MCF 10A (cell line): ENCODE data around the gene VWF. TPM values are rescaled to one million over a fixed set of nuclear protein-coding genes. Genes with fewer than 3 reads are reported as not detected.

Source experiments
- BruUV-seq: library from RNA; stranded (reverse); fragments of 400-500 nt; replicated peaks from 2 replicates; lab custom pipeline; 2021; lab: Mats Ljungman, UMichigan
- CTCF ChIA-PET: fragments of 300-600 bp; sonication (Branson Sonifier 250); formaldehyde crosslinking; extraction: SDS; loops from one replicate; lab custom pipeline; 2021; ENCODE audit warnings: antibody characterized with exemption, inconsistent platforms; lab: Yijun Ruan, JAX
- POLR2A ChIA-PET: fragments of 300-600, 350-650 bp; sonication (Branson Sonifier 250); formaldehyde crosslinking; extraction: SDS; loops from one replicate; lab custom pipeline; 2020; ENCODE audit warnings: antibody characterized with exemption, inconsistent platforms; lab: Yijun Ruan, JAX
- DNase-seq: peaks from one replicate; pipeline ENCODE4 v3.0.0-alpha.2; 2018; ENCODE audit not compliant: unreplicated experiment
- H3K27ac Mint-ChIP-seq: one replicate; pipeline ENCODE4 v1.8.0; 2022; ENCODE audit warnings: mild to moderate bottlenecking, low read depth, mixed read lengths; ENCODE audit not compliant: unreplicated experiment
- H3K27me3 Mint-ChIP-seq: one replicate; pipeline ENCODE4 v1.8.0; 2022; ENCODE audit warnings: mixed read lengths; ENCODE audit not compliant: insufficient read depth, unreplicated experiment
- H3K36me3 Mint-ChIP-seq: one replicate; pipeline ENCODE4 v1.8.0; 2022; ENCODE audit warnings: mild to moderate bottlenecking, moderate library complexity, mixed read lengths; ENCODE audit not compliant: insufficient read depth, unreplicated experiment
- H3K4me1 Mint-ChIP-seq: one replicate; pipeline ENCODE4 v1.8.0; 2022; ENCODE audit warnings: mixed read lengths; ENCODE audit not compliant: insufficient read depth, unreplicated experiment
- H3K4me3 Mint-ChIP-seq: one replicate; pipeline ENCODE4 v1.8.0; 2022; ENCODE audit warnings: mild to moderate bottlenecking, moderate library complexity, mixed read lengths; ENCODE audit not compliant: unreplicated experiment
- H3K9me3 Mint-ChIP-seq: one replicate; pipeline ENCODE4 v1.8.0; 2022; ENCODE audit warnings: mixed read lengths; ENCODE audit not compliant: unreplicated experiment
- intact Hi-C: fragments of 100-400 bp; cut with micrococcal nuclease; formaldehyde crosslinking; loops from 2 replicates; pipeline ENCODE4 v1.14.1; 2022
- total RNA-seq: library from RNA; stranded (reverse); gene quantifications from 2 replicates; pipeline ENCODE4 v1.2.3, GENCODE V29; 2022
- TF ChIP-seq, protein P1 (sequence below): fragments of 200-600 bp; IDR thresholded peaks from one replicate; pipeline ENCODE4 v1.8.0; 2022; ENCODE audit warnings: antibody characterized with exemption, mild to moderate bottlenecking; ENCODE audit not compliant: unreplicated experiment

The VWF gene
- total RNA-seq, 1 experiment from 2014 or later, result not detected

DNA sequence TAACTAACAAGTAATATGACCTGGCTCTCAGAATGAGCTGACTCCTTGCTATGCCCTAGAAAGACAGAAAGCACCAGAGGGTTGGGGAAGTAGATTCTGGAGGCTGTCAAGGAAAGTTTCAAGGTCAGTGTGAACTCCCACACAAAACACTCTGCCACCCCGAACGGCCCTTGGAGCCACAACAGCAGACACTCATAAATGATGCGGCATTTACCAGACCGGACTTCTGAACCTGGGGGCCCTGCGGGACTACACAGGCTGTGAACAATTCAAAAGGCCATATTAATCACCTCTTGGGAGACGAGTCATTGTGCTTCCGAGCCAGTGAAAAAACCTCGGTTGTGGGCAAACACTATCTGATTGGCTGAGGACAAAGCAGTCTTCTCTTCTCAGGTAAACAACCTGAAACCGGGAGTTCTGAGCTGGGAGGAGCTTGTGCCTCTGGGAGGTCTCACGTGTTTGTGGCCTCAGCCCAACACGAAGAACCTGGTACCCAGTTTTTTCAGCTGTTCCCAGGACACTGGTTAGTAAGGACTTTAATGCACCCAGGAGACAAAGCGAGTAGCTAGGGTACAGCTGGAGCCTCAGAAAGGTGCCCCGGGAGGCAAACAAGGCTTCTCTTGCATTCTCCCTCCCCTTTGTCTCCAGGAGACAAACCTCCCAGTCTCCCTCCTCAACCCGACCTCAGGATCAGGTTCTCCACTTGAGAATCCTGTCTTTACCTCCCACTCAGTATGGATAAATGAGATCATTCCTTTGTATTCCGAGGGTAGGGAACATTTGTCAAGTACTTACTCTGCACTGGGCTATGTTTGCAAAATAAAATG is 35.3 kb downstream of the VWF start:
- Mint-ChIP-seq H3K27ac (no peak overlapping the region), H3K9me3 (no peaks in the 10 kb centered on the region), H3K27me3 (no peaks in the 10 kb centered on the region), H3K4me3 (no peak overlapping the region), H3K36me3 (no peaks in the 10 kb centered on the region), H3K4me1 (peaks cover 36% of the 10 kb centered on the region)
- BruUV-seq, result no TSS peak
- intact Hi-C loops, result no loop called here
- peak; percentile 69 for DNase-seq
- ChIA-PET POLR2A (interaction anchor here (0.7 kb wide), 1 partner anchor 18 kb away, joined by 4 read pairs; no protein-coding TSS in a partner anchor), CTCF (interaction anchor here (0.6 to 1.1 kb wide), 7 partner anchors 20 to 196 kb away, joined by 3 to 4 read pairs (median 3); no protein-coding TSS in a partner anchor)
- TF ChIP-seq, protein P1, sequence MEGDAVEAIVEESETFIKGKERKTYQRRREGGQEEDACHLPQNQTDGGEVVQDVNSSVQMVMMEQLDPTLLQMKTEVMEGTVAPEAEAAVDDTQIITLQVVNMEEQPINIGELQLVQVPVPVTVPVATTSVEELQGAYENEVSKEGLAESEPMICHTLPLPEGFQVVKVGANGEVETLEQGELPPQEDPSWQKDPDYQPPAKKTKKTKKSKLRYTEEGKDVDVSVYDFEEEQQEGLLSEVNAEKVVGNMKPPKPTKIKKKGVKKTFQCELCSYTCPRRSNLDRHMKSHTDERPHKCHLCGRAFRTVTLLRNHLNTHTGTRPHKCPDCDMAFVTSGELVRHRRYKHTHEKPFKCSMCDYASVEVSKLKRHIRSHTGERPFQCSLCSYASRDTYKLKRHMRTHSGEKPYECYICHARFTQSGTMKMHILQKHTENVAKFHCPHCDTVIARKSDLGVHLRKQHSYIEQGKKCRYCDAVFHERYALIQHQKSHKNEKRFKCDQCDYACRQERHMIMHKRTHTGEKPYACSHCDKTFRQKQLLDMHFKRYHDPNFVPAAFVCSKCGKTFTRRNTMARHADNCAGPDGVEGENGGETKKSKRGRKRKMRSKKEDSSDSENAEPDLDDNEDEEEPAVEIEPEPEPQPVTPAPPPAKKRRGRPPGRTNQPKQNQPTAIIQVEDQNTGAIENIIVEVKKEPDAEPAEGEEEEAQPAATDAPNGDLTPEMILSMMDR, result no peak

DNA sequence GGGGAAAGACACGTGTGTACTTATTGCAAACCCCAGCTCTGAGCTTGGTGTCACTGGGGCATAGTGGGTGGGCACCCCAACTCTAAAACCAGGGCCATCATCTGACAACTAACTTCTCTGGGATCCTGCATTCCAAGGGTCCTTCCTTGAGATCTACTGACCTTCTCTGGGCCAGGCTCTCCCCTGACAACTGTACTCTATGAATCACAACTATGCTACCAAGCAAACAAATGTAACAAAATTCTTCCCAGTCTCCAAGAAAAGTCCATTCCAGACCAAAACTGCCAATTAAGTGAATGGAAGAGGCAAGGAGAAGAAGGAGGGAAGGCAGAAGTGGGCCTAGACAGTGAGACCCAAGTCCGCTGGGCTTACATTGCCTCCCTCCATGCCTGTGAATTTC is 38.2 kb downstream of the VWF start:
- Mint-ChIP-seq H3K4me1 (peaks cover 16% of the 10 kb centered on the region), H3K9me3 (no peaks in the 10 kb centered on the region), H3K27ac (no peak overlapping the region), H3K36me3 (no peaks in the 10 kb centered on the region), H3K4me3 (no peak overlapping the region), H3K27me3 (no peaks in the 10 kb centered on the region)
- intact Hi-C loops, result no loop called here
- BruUV-seq, result no TSS peak
- no peak for DNase-seq
- POLR2A ChIA-PET, result interaction anchor here (0.7 kb wide), 1 partner anchor 57 kb away, joined by 3 read pairs; no protein-coding TSS in a partner anchor
- CTCF ChIA-PET, result no interaction called here
- TF ChIP-seq, protein P1, result no peak

DNA sequence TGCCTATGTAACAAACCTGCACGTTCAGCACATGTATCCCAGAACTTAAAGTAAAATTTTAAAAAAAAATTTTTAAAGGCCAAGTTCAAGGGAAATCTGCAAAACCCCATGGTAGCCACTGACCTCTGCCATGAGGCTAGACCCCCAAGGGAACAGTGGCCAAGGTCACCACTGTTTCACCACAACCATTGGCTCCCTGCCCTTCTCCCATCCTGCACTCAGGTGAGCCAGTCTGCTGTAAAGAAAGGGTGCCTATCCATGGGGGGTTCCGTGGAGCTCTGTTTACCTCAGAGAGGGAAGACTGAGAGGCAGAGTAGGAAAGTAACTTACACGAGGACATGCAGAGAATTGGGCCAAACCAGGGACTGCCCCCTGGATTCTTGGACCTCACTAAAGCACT is 38.6 kb downstream of the VWF start:
- no peak overlapping the region for H3K27ac Mint-ChIP-seq
- ChIA-PET CTCF (interaction anchor here (1.1 kb wide), 2 partner anchors 16 to 47 kb away, joined by 3 read pairs; no protein-coding TSS in a partner anchor), POLR2A (no interaction called here)
- TF ChIP-seq, protein P1, result no peak
- no peaks in the 10 kb centered on the region for H3K36me3 Mint-ChIP-seq
- H3K4me1 Mint-ChIP-seq, result peaks cover 14% of the 10 kb centered on the region
- H3K4me3 Mint-ChIP-seq, result no peak overlapping the region
- no peaks in the 10 kb centered on the region for H3K27me3 Mint-ChIP-seq
- DNase-seq, result no peak
- no peaks in the 10 kb centered on the region for H3K9me3 Mint-ChIP-seq
- intact Hi-C loops, result no loop called here
- no TSS peak for BruUV-seq

DNA sequence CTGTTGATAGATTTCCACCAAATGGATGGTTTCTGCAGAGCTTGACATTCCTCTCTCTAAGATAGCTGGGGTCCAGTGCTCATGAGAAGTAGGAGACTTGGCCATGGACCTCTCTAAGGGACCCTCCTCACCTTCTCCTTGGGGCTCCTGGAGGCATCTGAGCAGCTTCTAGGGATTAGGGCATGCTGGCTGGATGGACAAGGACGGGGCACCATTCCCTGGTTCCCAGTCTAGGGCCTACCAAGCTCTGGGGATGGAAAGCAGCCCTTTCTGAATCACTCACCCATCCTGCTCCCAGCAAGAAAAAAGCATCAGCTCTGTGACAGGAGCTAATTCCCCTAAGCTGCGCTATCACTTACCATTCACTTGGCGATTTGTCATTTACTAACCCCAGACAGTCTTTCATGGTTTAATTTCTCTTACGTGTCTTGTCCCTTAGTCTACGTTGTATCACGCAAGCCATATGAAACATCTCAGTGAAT is 39.5 kb downstream of the VWF start:
- TF ChIP-seq, protein P1, result no peak
- no peaks in the 10 kb centered on the region for H3K27me3 Mint-ChIP-seq
- ChIA-PET CTCF (interaction anchor here (0.6 to 1.8 kb wide), 7 partner anchors 8 to 789 kb away, joined by 3 to 9 read pairs (median 3); no protein-coding TSS in a partner anchor), POLR2A (interaction anchor here (0.6 to 1.5 kb wide), 2 partner anchors 8 to 30 kb away, joined by 3 to 8 read pairs; no protein-coding TSS in a partner anchor)
- intact Hi-C loops, result no loop called here
- H3K4me1 Mint-ChIP-seq, result peaks cover 12% of the 10 kb centered on the region
- no peak for DNase-seq
- no TSS peak for BruUV-seq
- H3K36me3 Mint-ChIP-seq, result no peaks in the 10 kb centered on the region
- H3K4me3 Mint-ChIP-seq, result no peak overlapping the region
- no peaks in the 10 kb centered on the region for H3K9me3 Mint-ChIP-seq
- no peak overlapping the region for H3K27ac Mint-ChIP-seq
